ENCODE data around the gene LPIN1. TPM values are rescaled to one million over a fixed set of nuclear protein-coding genes. Genes with fewer than 3 reads are reported as not detected.

The LPIN1 gene
- 28.2 and 67.4 TPM in 2 replicates for total RNA-seq (ENCODE audit: low replicate concordance)

DNA sequence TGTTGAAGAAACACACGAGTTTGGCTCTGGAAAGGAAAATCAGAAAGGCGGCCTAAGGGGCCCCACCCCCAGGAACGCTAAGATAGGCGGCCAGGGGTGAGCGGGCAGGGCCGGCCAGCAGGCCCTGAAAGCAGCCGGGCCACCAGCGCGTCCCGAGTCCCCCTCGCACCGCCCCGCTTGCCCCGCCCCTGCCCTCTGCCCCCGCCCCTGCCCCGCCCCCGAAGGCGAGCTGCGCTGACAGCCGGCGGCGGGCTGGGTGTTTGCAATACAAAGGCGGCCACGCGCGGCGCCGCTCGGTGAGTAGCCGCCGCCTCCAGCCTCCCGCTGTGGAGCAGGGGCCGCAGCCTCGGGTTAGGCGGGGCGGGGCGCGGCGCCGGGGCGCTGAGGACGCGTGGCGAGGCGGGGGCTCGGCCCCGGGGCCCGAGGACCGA is at the start of gene LPIN1:
Gene LPIN1 (plus strand): TSS at position 257 of the 431 bp plus-strand sequence. CDS start 18,910 bp downstream, outside the sequence.

Other genes with a start within 250 kb of the LPIN1 start
- 0.15 and 2.1 TPM in 2 replicates for gene GREB1, start 212.6 kb upstream of the LPIN1 start, total RNA-seq (ENCODE audit: low replicate concordance)
- not detected in 2 replicates for gene NTSR2, start 76.4 kb upstream of the LPIN1 start, total RNA-seq (ENCODE audit: low replicate concordance)